OCI-LY7 (cell line): ENCODE results near the gene NUP155. TPM values are rescaled to one million over a fixed set of nuclear protein-coding genes. Genes with fewer than 3 reads are reported as not detected.

Experiments
- BruUV-seq: library from RNA; stranded (reverse); fragments of 400-500 nt; replicated peaks from 2 replicates; lab custom pipeline; 2021; lab: Mats Ljungman, UMichigan
- CTCF ChIA-PET: fragments of 300-600 bp; sonication (Branson Sonifier 250); formaldehyde crosslinking; loops from one replicate; lab custom pipeline; 2022; ENCODE audit warnings: antibody characterized with exemption; ENCODE audit not compliant: unreplicated experiment; lab: Charles Lee
- POLR2A ChIA-PET: fragments of 300-600 bp; sonication (Branson Sonifier 250); formaldehyde crosslinking; loops from one replicate; lab custom pipeline; 2022; ENCODE audit warnings: antibody characterized with exemption; lab: Charles Lee
- DNase-seq: peaks from one replicate; pipeline ENCODE4 v3.0.0-alpha.2; 2015; ENCODE audit warnings: low spot score
- H2AFZ ChIP-seq: fragments of 200-600 bp; sonication (generic), shearing (Covaris generic); 2 replicates; pipeline ENCODE4 v1.6.1; 2014; ENCODE audit warnings: mild to moderate bottlenecking, antibody characterized with exemption, low read length, moderate library complexity
- H3K27ac ChIP-seq: fragments of 200-600 bp; sonication (generic); 2 replicates; pipeline ENCODE4 v1.5.1; 2014; ENCODE audit warnings: mixed run types, low read depth, mild to moderate bottlenecking, moderate library complexity, low read length, inconsistent platforms; ENCODE audit not compliant: poor library complexity, severe bottlenecking
- H3K36me3 ChIP-seq: fragments of 200-600 bp; sonication (generic); 2 replicates; pipeline ENCODE4 v1.6.1; 2014; ENCODE audit warnings: mild to moderate bottlenecking, antibody characterized with exemption, low read length, moderate library complexity, mixed read lengths; ENCODE audit not compliant: insufficient read depth
- H3K4me1 ChIP-seq: fragments of 200-600 bp; sonication (generic); 2 replicates; pipeline ENCODE4 v1.5.1; 2014; ENCODE audit warnings: mild to moderate bottlenecking, low read length; ENCODE audit not compliant: insufficient read depth, poor library complexity, severe bottlenecking
- H3K4me2 ChIP-seq: fragments of 200-600 bp; sonication (generic); 2 replicates; pipeline ENCODE4 v1.6.1; 2014; ENCODE audit warnings: mild to moderate bottlenecking, low read length
- H3K4me3 ChIP-seq: fragments of 200-600 bp; sonication (generic); 2 replicates; pipeline ENCODE4 v1.5.1; 2014; ENCODE audit warnings: mild to moderate bottlenecking, low read depth, low read length; ENCODE audit not compliant: poor library complexity, severe bottlenecking
- H3K79me2 ChIP-seq: fragments of 200-600 bp; sonication (generic); 2 replicates; pipeline ENCODE4 v1.6.1; 2016; ENCODE audit warnings: low read depth, mild to moderate bottlenecking, low read length, moderate library complexity, mixed read lengths; ENCODE audit not compliant: insufficient read depth
- H3K9me2 ChIP-seq: fragments of 200-600 bp; sonication (generic); 2 replicates; pipeline ENCODE4 v1.6.1; 2016; ENCODE audit warnings: mild to moderate bottlenecking, low read length, mixed read lengths; ENCODE audit not compliant: insufficient read depth
- H3K9me3 ChIP-seq: fragments of 200-600 bp; sonication (generic); 2 replicates; pipeline ENCODE4 v1.6.1; 2014; ENCODE audit warnings: mild to moderate bottlenecking, mixed run types, low read length, mixed read lengths
- H4K20me1 ChIP-seq: fragments of 200-600 bp; sonication (generic); 2 replicates; pipeline ENCODE4 v1.6.1; 2014; ENCODE audit warnings: mild to moderate bottlenecking, antibody characterized with exemption, low read length, moderate library complexity, mixed read lengths; ENCODE audit not compliant: insufficient read depth
- CTCF ChIP-seq: fragments of 200-600 bp; sonication (generic); conservative IDR thresholded peaks from 2 replicates; pipeline ENCODE4 v1.5.1; 2014; ENCODE audit warnings: mild to moderate bottlenecking, antibody characterized with exemption, low read length, moderate library complexity, mixed read lengths
- EZH2phosphoT487 ChIP-seq: fragments of 200-600 bp; sonication (generic); IDR thresholded peaks from 2 replicates; pipeline ENCODE4 v1.6.1; 2018; ENCODE audit warnings: low read depth, borderline replicate concordance, mild to moderate bottlenecking, mixed run types, antibody characterized with exemption, low read length, moderate library complexity, mixed read lengths
- intact Hi-C: fragments of 100-400 bp; cut with micrococcal nuclease; formaldehyde crosslinking; loops from one replicate; pipeline ENCODE4 v1.10.0; 2022; ENCODE audit not compliant: unreplicated experiment
- total RNA-seq, 2 experiments: library from RNA; depleted of rRNA in 1 of 2; stranded (reverse); fragments of >200 nt in 1 of 2; shearing (Covaris generic) in 1 of 2; gene quantifications; 2 replicates each; pipeline ENCODE4 v1.2.3, GENCODE V29; 2014 to 2022

NUP155 gene
- total RNA-seq, 2 experiments from 2014 or later, result 61.6 to 77.8 TPM

GRCh38 chr5:37255774-37256358 is 115.0 kb downstream of the NUP155 start:
- H3K4me3 ChIP-seq, result no peak overlapping the region
- TF ChIP-seq CTCF, result no peak
- TF ChIP-seq EZH2phosphoT487, result no peak
- no peak overlapping the region for H3K27ac ChIP-seq
- ChIA-PET POLR2A (interaction anchor here (0.5 to 0.7 kb wide), 2 partner anchors 570 to 1480 kb away, joined by 3 to 5 read pairs; no protein-coding TSS in a partner anchor), CTCF (no interaction called here)
- no peak overlapping the region for H2AFZ ChIP-seq
- intact Hi-C loops, result no loop called here
- no peaks in the 10 kb centered on the region for H3K4me1 ChIP-seq
- no peak for DNase-seq
- BruUV-seq, result no TSS peak
- no peaks in the 10 kb centered on the region for H4K20me1 ChIP-seq
- no peaks in the 10 kb centered on the region for H3K79me2 ChIP-seq
- H3K9me3 ChIP-seq, result no peaks in the 10 kb centered on the region
- H3K9me2 ChIP-seq, result no peaks in the 10 kb centered on the region
- no peaks in the 10 kb centered on the region for H3K36me3 ChIP-seq
- no peak overlapping the region for H3K4me2 ChIP-seq

GRCh38 chr5:37254581-37254980 is 116.3 kb downstream of the NUP155 start:
- Histone ChIP-seq H2AFZ (no peak overlapping the region), H3K27ac (no peak overlapping the region), H3K36me3 (no peaks in the 10 kb centered on the region), H3K4me2 (no peak overlapping the region), H3K4me3 (no peak overlapping the region), H4K20me1 (no peaks in the 10 kb centered on the region), H3K9me3 (no peaks in the 10 kb centered on the region), H3K9me2 (no peaks in the 10 kb centered on the region), H3K4me1 (no peaks in the 10 kb centered on the region), H3K79me2 (no peaks in the 10 kb centered on the region)
- CTCF ChIA-PET, result no interaction called here
- no TSS peak for BruUV-seq
- POLR2A ChIA-PET, result interaction anchor here (0.8 kb wide), 1 partner anchor 90 kb away, joined by 3 read pairs; no protein-coding TSS in a partner anchor
- intact Hi-C loops, result no loop called here
- no peak for DNase-seq
- TF ChIP-seq EZH2phosphoT487 (no peak), CTCF (no peak)

- no peaks in the 10 kb centered on the region for H3K4me1 ChIP-seq
- H3K9me2 ChIP-seq, result no peaks in the 10 kb centered on the region
- intact Hi-C loops, result no loop called here
- H3K27ac ChIP-seq, result no peak overlapping the region
- H3K36me3 ChIP-seq, result no peaks in the 10 kb centered on the region
- DNase-seq, result no peak
- H4K20me1 ChIP-seq, result no peaks in the 10 kb centered on the region
- no peak overlapping the region for H2AFZ ChIP-seq
- CTCF ChIA-PET, result no interaction called here
- H3K4me3 ChIP-seq, result no peak overlapping the region
- no TSS peak for BruUV-seq
- no peaks in the 10 kb centered on the region for H3K9me3 ChIP-seq
- TF ChIP-seq CTCF (no peak), EZH2phosphoT487 (no peak)
- no peak overlapping the region for H3K4me2 ChIP-seq
- POLR2A ChIA-PET, result no interaction called here
- no peaks in the 10 kb centered on the region for H3K79me2 ChIP-seq
Measured at GRCh38 chr5:37251665-37252064, 119.2 kb downstream of the NUP155 start.
